HepG2 (cell line): Measurements from ENCODE around the gene SULT2B1. TPM values are rescaled to one million over a fixed set of nuclear protein-coding genes. Genes with fewer than 3 reads are reported as not detected.

ENCODE experiments used
- AGO1 ChIP-seq: fragments of 200-400 bp; formaldehyde crosslinking; IDR thresholded peaks from 2 replicates; pipeline ENCODE4 v1.6.1; 2017; ENCODE audit warnings: mild to moderate bottlenecking, low read depth, low read length, moderate library complexity; ENCODE audit not compliant: poor library complexity, severe bottlenecking
- FOXP1 ChIP-seq, 2 experiments: fragments of 450-650 bp in 1 of 2; IDR thresholded peaks; 2 replicates each; pipeline ENCODE4 v1.6.1; 2017 to 2018; ENCODE audit warnings: antibody characterized with exemption in 1 of 2
- HCFC1 ChIP-seq: fragments of 150-350 bp; IDR thresholded peaks from 2 replicates; pipeline ENCODE4 v1.6.1; 2014; ENCODE audit warnings: low read depth, low read length
- HDAC6 ChIP-seq: fragments of 200-600 bp; sonication (generic); IDR thresholded peaks from 2 replicates; pipeline ENCODE4 v1.7.0; 2017; ENCODE audit warnings: mild to moderate bottlenecking, antibody characterized with exemption, low read length, low read depth
- HNRNPLL ChIP-seq: fragments of 200-400 bp; formaldehyde crosslinking; IDR thresholded peaks from 2 replicates; pipeline ENCODE4 v1.6.1; 2017; ENCODE audit warnings: mild to moderate bottlenecking, low read depth, low read length; ENCODE audit not compliant: poor library complexity, severe bottlenecking
- HOXA3 ChIP-seq: sonication (generic); formaldehyde crosslinking; IDR thresholded peaks from 2 replicates; pipeline ENCODE4 v1.5.0; 2020; ENCODE audit warnings: missing genetic modification reagents
- PLRG1 ChIP-seq: fragments of 450-650 bp; conservative IDR thresholded peaks from 2 replicates; pipeline ENCODE4 v1.6.1; 2016
- SCMH1 ChIP-seq: sonication (generic); formaldehyde crosslinking; IDR thresholded peaks from 2 replicates; pipeline ENCODE4 v1.9.0; 2021; ENCODE audit warnings: missing genetic modification reagents, mild to moderate bottlenecking, borderline replicate concordance
- SIN3B ChIP-seq: fragments of 150-350 bp; IDR thresholded peaks from 2 replicates; pipeline ENCODE4 v1.6.1; 2014; ENCODE audit warnings: low read length
- TAF1 ChIP-seq: sonication (generic); formaldehyde crosslinking; IDR thresholded peaks from 2 replicates; pipeline ENCODE4 v1.4.0; 2020; ENCODE audit warnings: missing genetic modification reagents
- TFAP4 ChIP-seq: sonication (generic); IDR thresholded peaks from 2 replicates; pipeline ENCODE4 v1.6.1; 2016; ENCODE audit warnings: low read depth, borderline replicate concordance
- ZBTB38 ChIP-seq: sonication (generic); formaldehyde crosslinking; IDR thresholded peaks from 2 replicates; pipeline ENCODE4 v1.5.1; 2020; ENCODE audit warnings: mild to moderate bottlenecking, missing genetic modification reagents
- ZNF253 ChIP-seq: sonication (generic); formaldehyde crosslinking; IDR thresholded peaks from 2 replicates; pipeline ENCODE4 v1.8.0; 2022; ENCODE audit warnings: mild to moderate bottlenecking, missing genetic modification reagents, borderline replicate concordance
- ZNF260 ChIP-seq: sonication (generic); formaldehyde crosslinking; IDR thresholded peaks from 2 replicates; pipeline ENCODE4 v1.4.0; 2020; ENCODE audit warnings: missing genetic modification reagents, low read depth, mild to moderate bottlenecking, borderline replicate concordance
- ZNF550 ChIP-seq: sonication (generic); formaldehyde crosslinking; IDR thresholded peaks from 2 replicates; pipeline ENCODE4 v1.4.0; 2020; ENCODE audit warnings: mild to moderate bottlenecking, missing genetic modification reagents, borderline replicate concordance
- ZNF562 ChIP-seq: sonication (generic); formaldehyde crosslinking; IDR thresholded peaks from 2 replicates; pipeline ENCODE4 v1.8.0; 2022; ENCODE audit warnings: missing genetic modification reagents, borderline replicate concordance
- ZNF564 ChIP-seq: sonication (generic); formaldehyde crosslinking; IDR thresholded peaks from 2 replicates; pipeline ENCODE4 v1.8.1; 2023; ENCODE audit warnings: mild to moderate bottlenecking, missing genetic modification reagents
- ZNF746 ChIP-seq: sonication (generic); formaldehyde crosslinking; IDR thresholded peaks from 2 replicates; pipeline ENCODE4 v1.8.0; 2022; ENCODE audit warnings: mild to moderate bottlenecking, missing genetic modification reagents
- ZNF766 ChIP-seq: sonication (generic); formaldehyde crosslinking; IDR thresholded peaks from 2 replicates; pipeline ENCODE4 v1.5.0; 2020; ENCODE audit warnings: missing genetic modification reagents, borderline replicate concordance
- polyA plus RNA-seq, 8 experiments: library from polyadenylated mRNA; depleted of rRNA in 3 of 8; stranded (reverse) in 7 of 8; unstranded in 1 of 8; fragments of >200 nt; fragmentation: Illumina TruSeq in 4 of 8; extraction: Trizol in 4 of 8; gene quantifications; 2 replicates each; pipeline versions ENCODE4 v1.2.1 to v1.2.3, GENCODE V29; 2011 to 2016; ENCODE audit warnings: low read depth in 4 of 8, missing spikeins in 1 of 8, mixed read lengths in 1 of 8; ENCODE audit not compliant: insufficient read depth in 1 of 8
- total RNA-seq, 5 experiments: library from RNA; depleted of rRNA; stranded (reverse); fragments of >200 nt; fragmentation: Illumina TruSeq; extraction: Trizol; gene quantifications; 2 replicates each; pipeline ENCODE4 v1.2.3, GENCODE V29; 2016; ENCODE audit warnings: low read depth in 1 of 5
- TF ChIP-seq, protein P1 (sequence below): sonication (generic); formaldehyde crosslinking; IDR thresholded peaks from 2 replicates; pipeline ENCODE4 v1.4.0; 2020; ENCODE audit warnings: missing genetic modification reagents
- TF ChIP-seq, protein P2 (sequence below): sonication (generic); formaldehyde crosslinking; IDR thresholded peaks from 2 replicates; pipeline ENCODE4 v1.4.0; 2020; ENCODE audit warnings: mild to moderate bottlenecking, missing genetic modification reagents
- TF ChIP-seq, protein P3 (sequence below): sonication (generic); formaldehyde crosslinking; IDR thresholded peaks from 2 replicates; pipeline ENCODE4 v1.4.0; 2020; ENCODE audit warnings: missing genetic modification reagents

The SULT2B1 gene
- total and polyA plus RNA-seq, 2 of the 13 experiments (the other 11 are each of a cell fraction or from before 2014, with no cell fraction given): 0.13 TPM; not detected in 1

GRCh38 chr19:48588670-48589401, 36.9 kb downstream of the SULT2B1 start (continued):
- peak; percentile 47; the same call in 1 of the 2 replicates for TF ChIP-seq HOXA3 (CRISPR knock-in tag)
- no peak for TF ChIP-seq HDAC6
- TF ChIP-seq PLRG1: no peak
- no peak for TF ChIP-seq TFAP4
- TF ChIP-seq HCFC1: no peak
- no peak for TF ChIP-seq FOXP1 (IDR thresholded peaks at IDR 0.05)
- TF ChIP-seq FOXP1 (CRISPR knock-in tag; IDR thresholded peaks at IDR 0.05): no peak
- TF ChIP-seq TAF1 (CRISPR knock-in tag): no peak
- TF ChIP-seq ZNF746: peak; percentile 53; the same call in 1 of the 2 replicates
- 0 out of 2 replicates have a peak, but pooled peaks have one; percentile 52 for TF ChIP-seq ZNF766 (CRISPR knock-in tag)
- TF ChIP-seq ZNF260: no peak
- no peak for TF ChIP-seq ZNF564 (CRISPR knock-in tag)
- TF ChIP-seq, protein P1, sequence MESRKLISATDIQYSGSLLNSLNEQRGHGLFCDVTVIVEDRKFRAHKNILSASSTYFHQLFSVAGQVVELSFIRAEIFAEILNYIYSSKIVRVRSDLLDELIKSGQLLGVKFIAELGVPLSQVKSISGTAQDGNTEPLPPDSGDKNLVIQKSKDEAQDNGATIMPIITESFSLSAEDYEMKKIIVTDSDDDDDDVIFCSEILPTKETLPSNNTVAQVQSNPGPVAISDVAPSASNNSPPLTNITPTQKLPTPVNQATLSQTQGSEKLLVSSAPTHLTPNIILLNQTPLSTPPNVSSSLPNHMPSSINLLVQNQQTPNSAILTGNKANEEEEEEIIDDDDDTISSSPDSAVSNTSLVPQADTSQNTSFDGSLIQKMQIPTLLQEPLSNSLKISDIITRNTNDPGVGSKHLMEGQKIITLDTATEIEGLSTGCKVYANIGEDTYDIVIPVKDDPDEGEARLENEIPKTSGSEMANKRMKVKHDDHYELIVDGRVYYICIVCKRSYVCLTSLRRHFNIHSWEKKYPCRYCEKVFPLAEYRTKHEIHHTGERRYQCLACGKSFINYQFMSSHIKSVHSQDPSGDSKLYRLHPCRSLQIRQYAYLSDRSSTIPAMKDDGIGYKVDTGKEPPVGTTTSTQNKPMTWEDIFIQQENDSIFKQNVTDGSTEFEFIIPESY (CRISPR knock-in tag): peak; percentile 33; the same call in 1 of the 2 replicates
- no peak for TF ChIP-seq ZNF562 (CRISPR knock-in tag)
- 0 out of 2 replicates have a peak, but pooled peaks have one; percentile 19 for TF ChIP-seq ZBTB38 (CRISPR knock-in tag)
- TF ChIP-seq, protein P2, sequence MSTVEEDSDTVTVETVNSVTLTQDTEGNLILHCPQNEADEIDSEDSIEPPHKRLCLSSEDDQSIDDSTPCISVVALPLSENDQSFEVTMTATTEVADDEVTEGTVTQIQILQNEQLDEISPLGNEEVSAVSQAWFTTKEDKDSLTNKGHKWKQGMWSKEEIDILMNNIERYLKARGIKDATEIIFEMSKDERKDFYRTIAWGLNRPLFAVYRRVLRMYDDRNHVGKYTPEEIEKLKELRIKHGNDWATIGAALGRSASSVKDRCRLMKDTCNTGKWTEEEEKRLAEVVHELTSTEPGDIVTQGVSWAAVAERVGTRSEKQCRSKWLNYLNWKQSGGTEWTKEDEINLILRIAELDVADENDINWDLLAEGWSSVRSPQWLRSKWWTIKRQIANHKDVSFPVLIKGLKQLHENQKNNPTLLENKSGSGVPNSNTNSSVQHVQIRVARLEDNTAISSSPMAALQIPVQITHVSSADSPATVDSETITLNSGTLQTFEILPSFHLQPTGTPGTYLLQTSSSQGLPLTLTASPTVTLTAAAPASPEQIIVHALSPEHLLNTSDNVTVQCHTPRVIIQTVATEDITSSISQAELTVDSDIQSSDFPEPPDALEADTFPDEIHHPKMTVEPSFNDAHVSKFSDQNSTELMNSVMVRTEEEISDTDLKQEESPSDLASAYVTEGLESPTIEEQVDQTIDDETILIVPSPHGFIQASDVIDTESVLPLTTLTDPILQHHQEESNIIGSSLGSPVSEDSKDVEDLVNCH (CRISPR knock-in tag): no peak
- no peak for TF ChIP-seq ZNF550 (CRISPR knock-in tag)
- TF ChIP-seq, protein P3, sequence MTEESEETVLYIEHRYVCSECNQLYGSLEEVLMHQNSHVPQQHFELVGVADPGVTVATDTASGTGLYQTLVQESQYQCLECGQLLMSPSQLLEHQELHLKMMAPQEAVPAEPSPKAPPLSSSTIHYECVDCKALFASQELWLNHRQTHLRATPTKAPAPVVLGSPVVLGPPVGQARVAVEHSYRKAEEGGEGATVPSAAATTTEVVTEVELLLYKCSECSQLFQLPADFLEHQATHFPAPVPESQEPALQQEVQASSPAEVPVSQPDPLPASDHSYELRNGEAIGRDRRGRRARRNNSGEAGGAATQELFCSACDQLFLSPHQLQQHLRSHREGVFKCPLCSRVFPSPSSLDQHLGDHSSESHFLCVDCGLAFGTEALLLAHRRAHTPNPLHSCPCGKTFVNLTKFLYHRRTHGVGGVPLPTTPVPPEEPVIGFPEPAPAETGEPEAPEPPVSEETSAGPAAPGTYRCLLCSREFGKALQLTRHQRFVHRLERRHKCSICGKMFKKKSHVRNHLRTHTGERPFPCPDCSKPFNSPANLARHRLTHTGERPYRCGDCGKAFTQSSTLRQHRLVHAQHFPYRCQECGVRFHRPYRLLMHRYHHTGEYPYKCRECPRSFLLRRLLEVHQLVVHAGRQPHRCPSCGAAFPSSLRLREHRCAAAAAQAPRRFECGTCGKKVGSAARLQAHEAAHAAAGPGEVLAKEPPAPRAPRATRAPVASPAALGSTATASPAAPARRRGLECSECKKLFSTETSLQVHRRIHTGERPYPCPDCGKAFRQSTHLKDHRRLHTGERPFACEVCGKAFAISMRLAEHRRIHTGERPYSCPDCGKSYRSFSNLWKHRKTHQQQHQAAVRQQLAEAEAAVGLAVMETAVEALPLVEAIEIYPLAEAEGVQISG: peak; percentile 46; the same call in 1 of the 2 replicates
- no peak for TF ChIP-seq AGO1
- peak; percentile 44 for TF ChIP-seq HNRNPLL
- no peak for TF ChIP-seq SCMH1 (CRISPR knock-in tag)
- TF ChIP-seq ZNF253 (CRISPR knock-in tag): no peak
- TF ChIP-seq SIN3B: no peak
